Left cardiac atrium (tissue), 4 donors: ENCODE measurements around the gene OR1D5. TPM values are rescaled to one million over a fixed set of nuclear protein-coding genes. Genes with fewer than 3 reads are reported as not detected.
"Not testable (repeated sequence)": the region's sequence is repeated elsewhere in the genome, so short reads cannot be mapped to it uniquely, and the experiment has no call there.

Experiments used
- ATAC-seq, 2 donors: fragments of 200-7000 bp; cut with Tn5 transposase; one replicate each; pipeline ENCODE4 v1.9.1; 2020; ENCODE audit warnings: mild to moderate bottlenecking in 2 of 2, moderate library complexity in 2 of 2
- DNase-seq: peaks from one replicate; pipeline ENCODE4 v3.0.0-alpha.2; 2020
- intact Hi-C, 2 donors: fragments of 100-400 bp; cut with DNase I; formaldehyde crosslinking; loops; one replicate each; pipeline versions ENCODE4 v1.14.1 to v1.15.1; 2022 to 2023
- total RNA-seq, 2 donors: library from RNA; stranded (reverse); fragmentation: NEBNext Ultra II Directional; extraction: Animal tissue kit (Norgen Biotek cat#: 25700); gene quantifications; one replicate each; pipeline ENCODE4 v1.2.1, GENCODE V29; 2021
- donor health status: DM: no; HTN: yes; CAD: no.
- donor health status: DM: no; HTN: yes; CAD: no; lungs with severe emphysema.
- donor health status: DM: yes; HTN: yes; CAD: no.
- donor health status: Dilated cardiomyopathy.

OR1D5 gene
- total RNA-seq, 2 donors from 2014 or later, result not detected

DNA sequence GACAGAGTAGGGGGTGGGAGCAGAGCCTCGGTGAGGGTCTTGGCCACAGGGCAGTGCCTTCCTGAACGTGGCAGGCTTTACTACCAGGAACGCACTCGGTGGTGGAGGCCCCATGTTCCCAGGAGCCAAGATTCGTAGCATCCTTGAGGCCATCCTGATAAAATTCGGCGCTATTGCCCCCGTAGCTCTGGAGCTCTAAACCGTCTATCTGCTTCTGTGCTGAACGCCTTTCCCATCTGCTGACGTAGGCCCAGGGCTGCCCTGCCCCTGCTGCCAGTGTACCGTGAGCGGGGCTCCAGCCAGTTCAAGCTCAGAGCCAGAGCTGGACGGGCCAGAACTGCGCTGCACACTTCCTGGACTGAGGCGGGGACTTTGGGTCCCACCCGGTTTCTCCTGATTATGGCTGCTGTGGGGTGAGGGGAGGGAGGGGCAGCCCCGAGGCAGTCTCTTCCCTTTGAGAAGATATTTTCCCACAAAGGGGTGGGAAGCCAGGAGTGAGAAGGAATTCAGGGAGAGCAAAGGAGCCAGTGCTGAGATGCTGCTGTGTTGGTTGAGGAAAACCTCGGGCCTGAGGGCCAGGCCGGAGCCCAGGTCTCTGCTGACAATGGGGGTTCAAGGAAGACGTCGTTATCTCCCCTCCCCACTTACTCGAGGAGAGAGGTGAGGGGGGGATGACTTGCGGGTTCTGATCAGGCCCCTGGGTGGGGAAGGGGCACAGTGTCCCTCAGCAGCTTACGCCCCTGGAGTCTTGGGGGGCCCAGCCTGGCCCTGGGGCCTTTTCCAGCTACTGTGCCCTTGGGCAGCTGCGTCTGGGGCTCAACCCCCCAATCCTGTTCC lies 29.4 kb downstream of the OR1D5 start:
- peak in 1 of 2 donors; percentile 49 for ATAC-seq
- intact Hi-C loops, result no loop called here

DNA sequence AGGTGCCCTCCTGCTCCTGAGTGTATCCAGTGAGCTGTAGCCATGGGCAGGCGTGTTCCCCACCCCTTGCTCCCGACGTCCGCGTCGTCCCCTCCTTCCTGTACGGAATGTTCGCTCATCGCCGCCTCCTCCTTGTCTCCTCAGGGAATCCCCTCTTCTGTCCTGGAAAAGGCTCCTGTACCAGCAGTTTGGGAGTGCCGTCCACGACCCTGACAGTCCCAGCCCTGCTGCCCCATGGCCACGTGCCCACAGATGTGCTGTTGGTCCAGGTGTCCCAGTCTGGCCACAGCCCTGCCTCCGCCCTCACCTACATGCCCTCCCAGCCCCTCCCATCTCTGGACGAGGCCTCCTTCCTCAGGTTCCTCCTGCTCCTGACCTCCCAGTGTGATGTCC lies 30.2 kb downstream of the OR1D5 start:
- intact Hi-C loops, result no loop called here
- DNase-seq, result no peak
- no peak for ATAC-seq

More for the DNA sequence above, 29.4 kb downstream of the OR1D5 start:
- peak; percentile 53 for DNase-seq

DNA sequence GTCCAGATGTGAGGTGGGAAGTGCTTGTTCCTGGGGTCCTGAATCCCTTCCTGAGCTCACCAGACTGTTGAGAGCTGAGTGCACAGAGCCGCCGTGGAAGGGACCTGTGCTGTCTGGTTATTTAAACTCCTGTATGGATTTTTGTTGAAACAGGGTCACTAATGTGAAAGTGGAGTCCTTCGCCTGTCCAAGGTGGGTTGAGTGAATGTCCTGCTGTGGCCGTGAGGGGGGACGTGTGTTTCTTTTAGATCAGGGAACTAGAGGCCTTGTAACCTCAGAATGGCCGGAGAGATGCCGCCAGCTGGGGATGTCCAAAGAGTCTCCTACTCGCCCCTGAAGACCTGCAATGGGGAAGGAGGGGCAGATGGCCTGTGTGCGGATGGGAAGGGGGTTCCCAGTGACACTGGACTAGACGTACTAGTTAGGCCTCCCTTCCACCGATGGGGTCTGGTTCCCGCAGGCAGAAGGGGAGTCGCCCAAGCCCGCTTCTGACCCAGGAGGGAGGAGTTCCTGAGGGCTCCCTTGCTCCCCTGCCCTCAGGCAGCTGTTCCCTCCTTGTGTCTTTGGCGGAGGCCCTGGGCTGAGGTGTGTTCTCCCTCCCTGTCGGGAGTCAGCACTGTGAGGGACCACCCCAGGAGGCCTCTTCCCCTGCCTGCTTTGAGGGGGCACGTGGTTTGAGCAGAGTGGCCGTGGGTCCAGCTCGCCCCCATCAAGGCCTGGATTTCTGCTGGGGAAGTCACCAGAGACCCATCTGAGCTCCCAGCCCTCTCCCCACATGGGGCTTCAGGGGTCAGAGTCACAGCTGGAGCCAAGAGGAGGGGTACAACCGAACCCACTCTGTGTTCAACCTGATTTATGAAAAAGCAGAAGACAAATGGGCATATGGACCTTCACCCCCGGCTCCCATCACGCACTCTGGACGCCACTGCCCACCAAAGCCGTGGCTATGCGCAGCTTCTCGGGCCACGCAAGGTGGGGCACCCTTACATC lies 30.9 kb downstream of the OR1D5 start:
- no peak for ATAC-seq
- no peak for DNase-seq
- intact Hi-C loops, result no loop called here

DNA sequence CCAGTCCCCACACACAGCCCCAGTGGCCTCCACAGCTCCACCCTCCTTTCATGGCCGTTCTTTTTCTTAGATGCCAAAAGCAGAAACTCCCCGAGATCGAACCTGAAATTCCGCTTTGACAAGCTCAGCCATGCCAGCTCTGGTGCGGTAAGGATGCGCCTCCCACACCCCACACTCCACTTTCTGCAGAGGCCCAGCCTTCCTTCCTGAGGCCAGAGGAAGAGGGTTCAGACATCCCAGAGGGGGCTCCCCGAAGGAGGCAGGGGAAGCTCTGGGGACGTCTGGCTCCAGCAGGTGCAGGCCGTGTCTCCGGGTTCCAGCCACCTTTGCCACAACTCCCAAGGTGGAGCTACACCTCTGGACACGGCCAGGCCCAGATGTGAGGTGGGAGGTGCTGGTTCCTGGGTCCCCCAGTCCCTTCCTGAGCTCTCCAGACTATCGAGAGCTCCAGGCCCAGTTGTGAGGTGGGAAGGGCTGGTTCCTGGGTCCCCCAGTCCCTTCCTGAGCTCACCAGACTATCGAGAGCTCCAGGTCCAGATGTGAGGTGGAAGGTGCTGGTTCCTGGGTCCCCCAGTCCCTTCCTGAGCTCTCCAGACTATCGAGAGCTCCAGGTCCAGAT lies 32.4 kb downstream of the OR1D5 start:
- intact Hi-C loops, ATAC-seq, DNase-seq: not testable (repeated sequence)

DNA sequence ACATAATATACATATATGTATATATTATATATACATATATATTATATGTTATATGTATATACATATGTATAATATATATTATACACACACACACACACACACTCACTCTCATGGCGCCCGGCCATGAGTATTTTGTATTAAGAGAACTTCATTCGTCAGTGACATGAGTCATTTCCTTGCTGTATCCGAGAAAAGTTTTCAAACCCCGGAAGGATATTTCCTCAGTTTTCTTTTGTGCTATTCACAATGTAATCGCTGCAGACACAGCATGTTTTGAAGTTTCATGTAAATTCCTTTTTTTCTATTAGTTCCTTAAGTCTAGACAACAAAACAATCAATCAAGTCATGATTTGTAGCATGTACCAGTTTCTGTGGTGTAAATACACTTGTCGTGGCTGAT lies 33.3 kb downstream of the OR1D5 start:
- intact Hi-C loops, result no loop called here
- ATAC-seq (no peak), DNase-seq (peak; percentile 51)

DNA sequence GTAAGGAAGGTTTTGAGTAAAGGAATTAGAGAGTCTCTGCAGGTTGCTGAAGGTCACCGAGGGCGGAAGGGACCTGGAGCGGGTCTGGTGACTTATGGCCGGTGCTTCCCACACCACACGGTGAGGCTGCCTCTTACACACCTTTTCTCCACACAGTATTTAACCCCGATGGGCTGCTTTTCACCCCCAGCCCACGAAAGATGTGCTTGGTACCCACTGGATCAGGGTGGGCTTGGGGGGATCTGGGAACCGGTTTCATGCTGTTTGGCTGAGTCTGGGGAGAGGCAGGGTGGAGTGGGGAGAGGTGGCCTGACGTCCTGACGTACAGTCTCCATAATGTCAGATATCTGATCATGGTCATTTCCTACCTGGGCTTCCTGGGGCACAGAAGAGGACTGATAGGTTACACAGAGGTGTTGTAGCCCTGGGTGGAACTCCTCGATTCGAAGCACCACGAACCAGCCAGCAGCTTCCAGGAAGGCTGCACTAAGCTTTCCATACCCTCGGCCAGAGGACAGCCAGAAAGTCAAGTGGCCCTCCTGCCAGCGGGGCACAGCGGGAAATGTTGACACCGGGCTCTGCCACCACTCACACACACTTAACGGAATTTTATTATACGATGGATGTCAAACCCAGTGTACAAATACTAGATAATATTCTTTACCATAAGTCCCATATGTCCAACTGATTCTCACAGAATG lies 34.0 kb downstream of the OR1D5 start:
- DNase-seq (peak; percentile 70), ATAC-seq (peak; percentile 62 to 88)

DNA sequence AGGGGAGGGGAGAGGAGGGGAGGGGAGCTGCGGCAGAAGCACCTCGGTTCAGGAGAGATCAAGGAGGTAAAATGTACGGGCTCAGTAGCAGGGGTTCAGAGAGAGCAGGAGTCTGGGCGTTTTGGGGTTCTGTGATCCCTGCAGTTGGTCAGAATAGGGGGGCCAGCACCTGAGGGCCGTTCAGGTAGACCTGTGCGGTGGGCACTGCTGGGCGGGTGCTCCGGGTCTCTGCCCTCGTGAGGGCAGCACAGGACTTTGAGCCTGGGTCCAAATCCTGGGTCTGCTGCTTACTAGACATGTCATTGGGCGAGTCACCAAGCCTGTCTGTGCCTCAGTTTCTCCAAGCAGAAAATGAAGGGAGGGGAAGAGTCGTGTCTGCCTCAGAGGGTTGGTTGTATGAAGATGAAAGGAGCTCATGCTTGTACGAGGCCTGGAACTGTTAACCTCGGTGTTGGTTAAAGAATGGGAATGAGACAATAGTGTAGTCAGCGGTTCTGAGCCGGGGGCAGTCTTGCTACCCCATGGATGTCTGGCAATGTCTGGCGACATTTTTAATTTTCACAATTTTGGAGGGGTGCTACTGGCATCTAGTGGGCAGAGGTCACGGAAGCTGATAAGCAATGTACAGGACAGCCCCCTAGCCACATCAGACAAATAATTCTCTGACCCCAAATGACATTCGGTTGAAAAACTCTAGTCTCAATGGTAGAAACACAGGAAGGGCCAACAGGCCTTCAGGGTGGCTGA lies 35.4 kb downstream of the OR1D5 start:
- no peak for ATAC-seq
- intact Hi-C loops, result no loop called here
- DNase-seq, result no peak

More for the DNA sequence above, 34.0 kb downstream of the OR1D5 start:
- intact Hi-C loops, result no loop called here

DNA sequence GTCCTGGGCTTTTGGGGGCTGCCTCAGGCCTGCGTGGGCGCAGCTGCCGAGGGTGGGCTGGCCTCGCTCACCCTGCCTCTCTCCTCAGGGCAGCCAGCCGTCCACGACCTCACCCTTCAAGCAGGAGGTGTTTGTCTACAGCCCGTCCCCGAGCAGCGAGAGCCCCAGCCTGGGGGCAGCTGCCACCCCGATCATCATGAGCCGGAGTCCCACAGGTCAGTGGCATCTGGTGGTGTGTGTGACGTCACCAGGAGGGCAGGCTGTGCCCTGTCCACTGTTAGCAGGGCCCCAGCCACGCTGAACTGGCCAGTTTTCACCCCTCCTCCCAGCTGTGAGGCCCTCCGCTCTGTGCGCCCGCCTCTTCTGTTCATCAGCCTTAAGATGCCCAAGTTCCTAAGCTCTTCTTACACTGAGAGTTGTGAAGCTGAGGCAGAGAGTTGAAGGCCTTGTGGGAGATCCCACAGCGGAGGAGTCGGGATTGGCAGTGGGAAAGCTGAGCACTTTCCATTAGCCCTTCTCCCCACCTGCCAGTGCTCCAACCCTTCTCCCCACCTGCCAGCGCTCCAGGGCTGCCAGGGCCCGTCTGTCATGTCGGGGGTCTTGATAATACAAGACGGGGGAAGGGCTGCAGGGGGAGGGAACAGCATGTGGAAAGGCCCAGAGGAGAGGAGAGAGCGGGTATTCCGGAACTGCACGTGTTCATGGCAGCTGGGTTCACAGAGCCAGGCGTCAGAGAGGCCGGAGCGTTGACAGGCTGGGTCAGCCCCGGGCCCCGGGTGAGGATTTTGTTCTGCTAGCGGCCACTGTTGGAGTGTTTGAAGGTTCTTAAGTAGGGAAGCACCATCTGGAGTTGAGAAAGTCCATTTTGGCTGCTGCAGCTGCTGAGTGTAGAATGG lies 36.3 kb downstream of the OR1D5 start:
- DNase-seq (no peak), ATAC-seq (peak in 1 of 2 donors; percentile 15)
- intact Hi-C loops, result no loop called here

DNA sequence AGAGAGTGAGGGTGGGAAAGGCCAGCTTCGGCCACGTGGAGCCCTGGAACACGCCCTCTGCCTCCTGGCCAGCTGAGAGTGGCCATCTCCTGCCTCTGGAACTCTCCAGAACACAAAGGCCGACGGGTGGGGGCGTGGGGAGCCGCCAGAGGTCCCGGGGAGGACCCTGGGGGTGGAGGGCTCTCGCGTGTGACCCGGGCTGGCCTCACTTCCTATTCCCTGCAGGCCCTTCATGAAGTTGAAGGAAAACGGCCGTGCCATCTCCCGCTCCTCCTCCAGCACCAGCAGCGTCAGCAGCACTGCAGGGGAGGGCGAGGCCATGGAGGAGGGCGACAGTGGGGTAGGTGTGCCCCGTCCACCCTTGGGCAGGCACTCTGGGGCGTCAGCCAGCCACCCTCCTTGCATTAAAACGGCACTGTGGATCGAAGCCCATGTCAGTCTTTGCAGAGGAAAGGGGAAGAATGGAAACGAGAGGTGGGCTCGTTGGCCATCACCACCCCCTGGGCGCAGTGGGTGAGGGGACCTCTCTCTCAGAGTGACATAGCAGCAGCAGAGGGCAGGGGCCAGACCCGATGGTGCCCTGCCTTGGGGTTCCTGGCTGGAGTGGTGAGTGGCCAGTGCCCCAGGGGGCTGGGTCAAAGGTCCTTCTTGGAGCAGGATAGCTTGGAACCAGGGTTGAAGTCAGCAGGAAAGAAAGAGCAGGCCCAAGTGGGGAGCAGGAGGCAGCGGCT lies 37.1 kb downstream of the OR1D5 start:
- ATAC-seq, result no peak
- DNase-seq, result no peak
- intact Hi-C loops, result no loop called here

DNA sequence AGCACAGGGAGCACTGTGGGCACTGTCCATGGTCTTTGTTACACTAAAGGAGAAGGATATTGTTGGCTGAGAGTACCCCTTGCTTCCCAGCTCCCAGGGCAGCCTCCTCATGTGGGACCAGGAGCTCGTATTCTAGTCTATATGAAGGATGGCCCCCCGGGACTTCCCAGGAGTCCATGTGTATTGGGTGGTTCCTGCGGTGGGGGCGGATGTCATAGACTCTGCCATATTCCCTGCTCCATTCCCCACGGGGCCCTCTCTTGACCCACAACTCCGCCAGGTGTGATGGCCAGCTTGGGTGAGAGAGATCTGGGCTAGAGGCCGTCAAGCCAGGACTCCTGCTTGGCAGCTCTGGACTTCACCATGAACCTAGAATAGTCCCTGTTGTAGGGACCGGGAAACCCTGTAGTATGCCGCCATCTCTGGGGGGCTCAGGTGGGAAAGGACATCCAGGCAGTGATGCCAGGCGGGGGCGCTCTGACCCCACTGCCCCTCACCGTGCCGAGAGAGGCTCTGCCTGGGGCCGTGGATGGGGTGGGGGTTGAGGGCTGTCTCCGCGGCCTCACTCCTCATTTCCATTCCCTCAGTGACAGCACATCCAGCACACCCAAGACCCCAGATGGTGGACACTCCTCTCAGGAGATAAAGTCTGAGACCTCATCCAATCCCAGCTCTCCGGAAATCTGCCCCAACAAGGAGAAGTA lies 37.8 kb downstream of the OR1D5 start:
- intact Hi-C loops, result no loop called here
- DNase-seq, result no peak
- ATAC-seq, result no peak

DNA sequence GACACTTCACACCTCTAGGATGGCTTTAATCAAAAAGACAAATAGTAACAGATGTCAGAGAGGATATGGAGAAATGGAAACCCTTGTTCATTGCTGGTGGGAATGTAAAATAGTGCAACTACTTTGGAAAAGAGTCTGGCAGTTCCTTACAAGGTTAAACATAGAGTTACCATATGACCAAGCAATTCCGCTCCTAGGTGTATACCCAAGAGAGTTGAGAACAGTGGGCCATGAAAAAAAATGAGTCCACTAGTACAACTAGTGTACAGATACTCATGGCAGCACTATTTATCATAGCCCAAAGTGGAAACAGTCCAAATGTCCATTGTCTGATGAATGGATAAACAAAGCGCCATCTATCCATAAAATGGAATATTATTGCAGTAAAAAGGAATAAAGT lies 39.1 kb downstream of the OR1D5 start:
- ATAC-seq (no peak), DNase-seq (no peak)
- intact Hi-C loops, result no loop called here

DNA sequence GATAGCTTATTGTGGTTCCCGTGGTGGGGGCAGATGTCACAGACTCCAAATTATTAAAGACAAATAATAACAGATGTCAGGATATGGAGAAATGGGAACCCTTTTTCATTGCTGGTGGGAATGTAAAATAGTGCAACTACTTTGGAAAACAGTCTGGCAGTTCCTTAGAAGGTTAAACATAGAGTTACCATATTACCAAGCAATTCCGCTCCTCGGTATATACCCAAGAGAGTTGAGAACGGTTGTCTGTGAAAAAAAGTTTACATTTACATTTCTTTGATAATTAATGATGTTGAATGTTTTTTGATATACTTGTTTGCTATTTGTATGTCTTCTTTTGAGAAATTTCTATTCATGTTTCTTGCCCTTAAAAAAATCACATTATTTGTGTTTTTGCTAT lies 41.2 kb downstream of the OR1D5 start:
- no peak for DNase-seq
- ATAC-seq, result no peak
- intact Hi-C loops, result no loop called here

DNA sequence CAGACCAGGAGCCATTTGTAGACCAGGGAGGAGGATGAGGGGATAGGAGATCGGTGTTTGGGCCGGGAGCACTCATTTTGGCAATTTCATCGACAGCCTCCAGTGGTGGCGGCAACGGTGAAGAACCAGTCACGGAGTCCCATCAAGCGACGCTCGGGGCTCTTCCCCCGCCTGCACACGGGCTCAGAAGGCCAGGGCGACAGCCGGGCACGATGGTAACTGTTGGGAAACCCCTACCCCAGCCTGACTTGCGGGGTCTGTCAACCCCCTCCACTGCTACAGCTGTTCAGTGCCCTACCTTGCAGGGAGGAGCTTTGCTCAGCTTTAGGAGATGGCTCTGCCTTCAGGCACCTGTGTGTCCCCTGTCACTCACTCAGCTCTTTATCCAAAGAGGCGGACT lies 43.0 kb downstream of the OR1D5 start:
- no peak for DNase-seq
- ATAC-seq, result no peak
- intact Hi-C loops, result no loop called here

DNA sequence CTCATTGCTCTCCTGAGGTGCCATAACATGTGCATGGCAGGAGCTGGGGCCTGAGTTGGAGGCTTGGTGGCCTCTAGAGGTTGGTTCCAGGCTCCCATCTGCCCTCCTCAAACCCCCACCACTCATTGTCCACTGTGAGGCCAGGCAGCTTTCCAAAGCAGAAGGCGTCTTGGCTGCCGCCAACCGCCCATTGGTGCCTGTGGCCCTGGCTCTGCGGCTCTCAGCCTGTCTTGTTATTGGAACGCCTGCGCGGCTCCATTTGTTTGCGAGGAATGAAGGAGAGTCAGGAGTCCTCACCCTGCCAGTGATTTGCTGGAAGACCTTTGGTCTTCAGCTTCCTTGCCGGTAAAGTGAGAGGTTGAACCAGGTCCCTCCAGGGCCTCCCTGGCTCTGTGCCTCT lies 43.6 kb downstream of the OR1D5 start:
- intact Hi-C loops, result no loop called here
- DNase-seq, result no peak

DNA sequence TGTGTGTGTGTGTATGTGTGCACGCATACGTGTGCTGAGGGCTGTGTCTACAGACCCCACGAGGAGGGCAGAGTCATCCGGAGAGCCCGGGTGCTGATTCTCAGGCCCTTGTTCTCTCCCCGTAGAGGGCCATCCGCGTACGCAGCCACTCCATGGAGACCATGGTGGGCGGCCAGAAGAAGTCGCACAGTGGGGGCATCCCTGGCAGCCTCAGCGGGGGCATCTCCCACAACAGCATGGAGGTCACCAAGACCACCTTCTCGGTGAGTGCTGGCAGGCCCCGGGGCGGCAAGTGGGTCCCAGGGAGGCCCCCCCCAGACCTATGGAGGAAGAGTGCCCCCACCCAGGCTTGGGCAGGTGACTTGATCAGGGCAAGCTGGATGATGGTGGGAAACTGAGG lies 45.5 kb downstream of the OR1D5 start:
- DNase-seq, result no peak
- ATAC-seq, result no peak
- intact Hi-C loops, result no loop called here

More for the DNA sequence above, 43.6 kb downstream of the OR1D5 start:
- ATAC-seq, result no peak

DNA sequence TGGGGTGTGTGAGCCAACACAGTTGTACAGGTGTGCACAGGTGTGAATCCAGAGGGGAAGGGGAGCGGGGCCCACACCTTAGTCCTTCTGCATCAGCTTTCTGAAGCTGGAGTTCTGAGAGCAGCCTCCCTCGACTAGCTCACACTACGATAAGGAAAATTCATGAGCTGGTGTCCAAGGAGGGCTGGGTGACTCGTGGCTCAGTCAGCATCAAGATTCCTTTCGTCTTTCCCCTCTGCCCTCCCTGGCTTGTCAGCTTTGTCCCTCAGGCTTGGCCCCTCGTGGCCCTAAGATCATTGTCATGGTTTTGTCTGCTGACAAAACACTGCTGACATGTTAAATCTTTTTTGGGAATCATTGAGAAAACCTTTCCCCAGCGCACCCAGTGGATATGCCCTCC lies 47.5 kb downstream of the OR1D5 start:
- intact Hi-C loops, result no loop called here
- DNase-seq (no peak), ATAC-seq (no peak)
